ENCODE measurements around the gene KCNK18.

Gene KCNK18

DNA sequence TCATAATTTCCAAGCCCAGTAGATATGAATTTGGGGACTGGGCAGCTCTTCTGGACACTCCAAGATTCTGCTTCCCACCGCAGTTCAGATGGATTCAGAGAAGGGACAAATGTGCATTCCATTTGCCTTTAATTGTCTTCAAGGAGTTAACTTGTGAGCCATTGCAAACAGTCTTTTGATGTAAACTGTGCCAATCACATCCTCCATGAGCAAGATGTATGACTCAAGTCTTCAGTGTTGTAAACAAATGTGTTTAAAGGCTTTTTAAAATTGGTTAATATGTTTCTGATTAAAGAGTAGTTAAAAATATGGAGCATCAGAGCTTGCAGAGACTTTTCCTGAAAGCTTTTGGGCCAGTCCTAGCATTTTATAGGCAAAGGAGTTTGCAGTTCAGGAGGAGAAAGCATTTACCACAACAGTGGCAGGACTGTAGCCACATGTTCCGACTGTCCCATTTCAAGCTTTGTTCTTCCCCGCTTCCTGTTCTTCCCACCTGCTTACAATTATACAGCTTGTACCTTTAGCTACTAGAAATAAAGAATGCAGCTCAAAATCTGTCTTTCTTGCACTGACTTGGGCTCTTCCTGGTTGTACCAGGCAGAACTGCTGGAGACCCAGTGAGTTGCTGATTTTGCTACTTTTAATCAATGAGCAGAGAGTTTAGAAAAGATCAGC lies 49.8 kb downstream of the KCNK18 start:
- Histone ChIP-seq H3K36me3 (no peaks in the 10 kb centered on the region), H3K27me3 (ENCODE audit: insufficient read depth, low read depth, severe bottlenecking) (peaks cover 62% of the 10 kb centered on the region), H3K27ac (no peak overlapping the region), H3K4me3 (ENCODE audit: low read depth, low read length) (no peak overlapping the region), H3K9me3 (ENCODE audit: severe bottlenecking) (no peaks in the 10 kb centered on the region)
- no peak for TF ChIP-seq CTCF (IDR thresholded peaks at IDR 0.05; ENCODE audit: low read depth, low read length)
- DNase-seq = no peak

GRCh38 chr10:117248750-117249465 lies 51.6 kb downstream of the KCNK18 start:
- H3K27ac ChIP-seq = no peak overlapping the region
- H3K36me3 ChIP-seq = no peaks in the 10 kb centered on the region
- H3K9me3 ChIP-seq (ENCODE audit: severe bottlenecking) = no peaks in the 10 kb centered on the region
- H3K27me3 ChIP-seq (ENCODE audit: insufficient read depth, low read depth, severe bottlenecking) = peaks cover 49% of the 10 kb centered on the region
- DNase-seq = no peak
- no peak overlapping the region for H3K4me3 ChIP-seq (ENCODE audit: low read depth, low read length)
- no peak for TF ChIP-seq CTCF (IDR thresholded peaks at IDR 0.05; ENCODE audit: low read depth, low read length)

DNA sequence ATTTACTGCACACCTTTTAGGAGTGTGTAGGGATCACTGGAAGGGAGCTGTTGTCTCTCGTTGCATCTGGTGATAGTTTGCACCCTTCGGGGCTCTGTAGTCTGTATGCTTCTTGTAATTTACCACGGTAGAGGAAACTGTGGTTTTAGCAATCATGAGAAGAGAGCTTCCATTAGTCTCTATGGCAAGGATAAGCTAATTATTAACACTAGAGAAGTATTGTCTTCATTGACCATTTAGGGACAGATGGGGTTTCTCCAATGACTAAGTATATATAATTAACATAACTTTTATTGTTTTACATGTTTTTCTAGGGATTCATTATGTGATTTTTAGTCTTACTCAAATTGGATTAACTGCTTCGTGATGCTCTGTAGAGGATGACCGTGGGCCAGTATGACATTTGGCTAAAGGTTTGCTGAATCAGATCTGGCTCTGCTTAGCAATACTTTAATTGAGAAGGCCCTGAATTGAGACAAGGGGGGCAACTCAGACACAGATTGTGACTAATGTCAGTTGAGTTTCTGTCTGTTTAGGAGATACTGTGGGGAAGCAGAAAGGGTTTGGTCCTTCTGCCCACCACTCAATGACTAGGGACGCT lies 52.3 kb downstream of the KCNK18 start:
- DNase-seq = no peak
- no peak overlapping the region for H3K4me3 ChIP-seq (ENCODE audit: low read depth, low read length)
- H3K27me3 ChIP-seq (ENCODE audit: insufficient read depth, low read depth, severe bottlenecking) = peaks cover 44% of the 10 kb centered on the region
- H3K27ac ChIP-seq = no peak overlapping the region
- no peaks in the 10 kb centered on the region for H3K36me3 ChIP-seq
- no peak for TF ChIP-seq CTCF (IDR thresholded peaks at IDR 0.05; ENCODE audit: low read depth, low read length)
- no peaks in the 10 kb centered on the region for H3K9me3 ChIP-seq (ENCODE audit: severe bottlenecking)

DNA sequence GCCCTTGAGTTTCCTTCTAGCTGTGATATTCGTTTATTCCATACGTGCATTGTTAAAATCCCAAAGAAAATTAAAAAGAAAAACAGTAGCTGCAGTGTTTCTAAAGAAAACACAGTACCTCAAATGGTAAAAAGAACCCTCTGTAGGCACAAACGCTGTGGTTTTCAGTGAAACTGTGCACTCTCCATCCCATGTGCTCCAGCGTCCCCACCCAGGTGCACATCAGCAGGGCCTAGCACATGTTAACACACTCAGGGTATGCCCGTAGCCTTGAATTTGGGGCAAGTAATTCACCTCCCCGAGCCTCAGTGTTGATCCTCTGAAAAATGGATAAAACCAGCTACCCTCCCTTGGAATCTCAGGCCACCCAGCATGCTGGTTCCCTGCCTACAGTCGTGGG lies 53.1 kb downstream of the KCNK18 start:
- H3K9me3 ChIP-seq (ENCODE audit: severe bottlenecking) = no peaks in the 10 kb centered on the region
- H3K36me3 ChIP-seq = no peaks in the 10 kb centered on the region
- no peak overlapping the region for H3K27ac ChIP-seq
- no peak overlapping the region for H3K4me3 ChIP-seq (ENCODE audit: low read depth, low read length)
- peaks cover 40% of the 10 kb centered on the region for H3K27me3 ChIP-seq (ENCODE audit: insufficient read depth, low read depth, severe bottlenecking)
- DNase-seq = no peak
- TF ChIP-seq CTCF (IDR thresholded peaks at IDR 0.05; ENCODE audit: low read depth, low read length) = no peak

DNA sequence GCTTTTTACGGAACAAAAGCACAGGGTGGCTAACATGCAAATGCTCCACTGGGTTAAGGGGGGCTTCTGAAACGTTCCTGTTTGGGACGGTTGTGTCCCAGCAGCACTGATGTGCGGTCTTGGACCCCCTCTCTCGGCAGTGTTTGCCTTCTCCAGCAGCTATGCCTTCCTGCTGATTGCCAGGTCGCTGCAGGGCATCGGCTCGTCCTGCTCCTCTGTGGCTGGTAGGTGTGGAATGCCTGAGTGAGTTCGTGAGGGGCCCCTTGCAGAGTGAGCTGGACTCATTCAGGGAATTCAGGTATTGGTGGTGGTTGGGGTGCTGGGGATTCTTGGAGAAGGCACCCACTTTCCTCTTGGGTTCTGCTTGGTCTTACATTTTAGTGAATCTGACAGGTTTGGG lies 56.6 kb downstream of the KCNK18 start:
- TF ChIP-seq CTCF (IDR thresholded peaks at IDR 0.05; ENCODE audit: low read depth, low read length) = no peak
- Histone ChIP-seq H3K27me3 (ENCODE audit: insufficient read depth, low read depth, severe bottlenecking) (peaks cover 9% of the 10 kb centered on the region), H3K36me3 (no peaks in the 10 kb centered on the region), H3K4me3 (ENCODE audit: low read depth, low read length) (no peak overlapping the region), H3K9me3 (ENCODE audit: severe bottlenecking) (no peaks in the 10 kb centered on the region), H3K27ac (no peak overlapping the region)
- DNase-seq = no peak
